ENCODE results near the gene NLRC5. TPM values are rescaled to one million over a fixed set of nuclear protein-coding genes. Genes with fewer than 3 reads are reported as not detected.

The NLRC5 gene
- total RNA-seq, 1 donor: 44.0 TPM

DNA sequence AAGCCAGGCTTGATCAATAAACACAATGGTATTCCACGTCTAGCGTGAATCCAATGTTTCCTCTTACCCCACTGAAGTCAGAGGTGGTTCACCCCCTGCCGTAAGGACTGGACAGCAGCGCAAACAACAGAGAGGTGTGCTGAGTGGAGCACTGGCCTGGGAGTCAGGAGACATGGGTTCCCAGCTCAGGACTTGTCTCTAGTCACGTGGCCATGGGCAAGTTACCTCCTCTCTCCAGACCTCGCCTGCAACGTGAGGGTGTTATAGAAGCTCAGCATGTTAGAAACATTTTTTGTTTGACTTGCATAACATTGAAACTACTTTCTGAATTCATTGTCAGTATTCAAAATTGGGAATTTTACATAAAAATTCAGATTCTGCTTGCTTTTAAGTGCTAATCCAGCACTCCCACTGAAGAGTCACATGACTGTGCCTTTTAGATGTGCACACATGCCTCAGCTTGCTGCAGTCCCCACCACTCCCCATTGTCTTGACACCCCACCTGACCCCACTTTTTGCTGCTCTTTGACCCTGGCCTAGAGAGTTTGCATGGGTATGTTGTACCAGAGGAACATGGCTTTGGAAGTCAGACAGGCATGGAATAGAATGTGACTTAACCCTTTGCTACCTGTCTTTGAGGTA is 94.2 kb downstream of the NLRC5 start:
- DNase-seq (ENCODE audit: low read depth): no peak
- H3K4me3 ChIP-seq (ENCODE audit: low read depth, low read length): no peak overlapping the region
- TF ChIP-seq, protein P1, sequence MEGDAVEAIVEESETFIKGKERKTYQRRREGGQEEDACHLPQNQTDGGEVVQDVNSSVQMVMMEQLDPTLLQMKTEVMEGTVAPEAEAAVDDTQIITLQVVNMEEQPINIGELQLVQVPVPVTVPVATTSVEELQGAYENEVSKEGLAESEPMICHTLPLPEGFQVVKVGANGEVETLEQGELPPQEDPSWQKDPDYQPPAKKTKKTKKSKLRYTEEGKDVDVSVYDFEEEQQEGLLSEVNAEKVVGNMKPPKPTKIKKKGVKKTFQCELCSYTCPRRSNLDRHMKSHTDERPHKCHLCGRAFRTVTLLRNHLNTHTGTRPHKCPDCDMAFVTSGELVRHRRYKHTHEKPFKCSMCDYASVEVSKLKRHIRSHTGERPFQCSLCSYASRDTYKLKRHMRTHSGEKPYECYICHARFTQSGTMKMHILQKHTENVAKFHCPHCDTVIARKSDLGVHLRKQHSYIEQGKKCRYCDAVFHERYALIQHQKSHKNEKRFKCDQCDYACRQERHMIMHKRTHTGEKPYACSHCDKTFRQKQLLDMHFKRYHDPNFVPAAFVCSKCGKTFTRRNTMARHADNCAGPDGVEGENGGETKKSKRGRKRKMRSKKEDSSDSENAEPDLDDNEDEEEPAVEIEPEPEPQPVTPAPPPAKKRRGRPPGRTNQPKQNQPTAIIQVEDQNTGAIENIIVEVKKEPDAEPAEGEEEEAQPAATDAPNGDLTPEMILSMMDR (IDR thresholded peaks at IDR 0.05; ENCODE audit: insufficient read depth, low read depth, low read length): no peak

DNA sequence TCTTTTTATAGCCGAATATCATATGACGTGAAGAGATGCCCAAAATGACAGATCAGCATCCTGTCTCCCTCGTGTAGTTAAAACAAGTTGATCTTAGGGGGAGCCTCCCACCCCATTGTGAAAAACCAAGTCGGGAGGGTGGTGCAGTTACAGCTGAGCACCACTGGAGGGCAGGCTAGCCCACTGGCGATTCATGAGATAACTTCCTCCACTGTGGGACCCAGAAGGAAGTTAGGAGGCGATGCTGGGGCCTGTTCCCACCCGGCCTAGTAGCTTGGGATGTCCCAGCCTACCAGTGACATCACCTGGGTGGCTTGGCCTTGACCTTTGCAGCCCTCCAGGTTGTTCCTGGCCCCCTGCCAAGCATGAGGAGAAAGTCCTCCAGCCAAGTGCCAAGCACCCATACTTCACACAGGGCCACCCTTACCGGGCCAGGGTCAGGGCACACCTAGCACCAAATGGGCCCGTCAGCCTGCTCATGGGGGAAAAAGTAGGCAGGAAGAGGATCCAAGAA is 95.0 kb downstream of the NLRC5 start:
- H3K4me3 ChIP-seq (ENCODE audit: low read depth, low read length): no peak overlapping the region
- TF ChIP-seq, protein P1 (IDR thresholded peaks at IDR 0.05; ENCODE audit: insufficient read depth, low read depth, low read length): peak; percentile 99
- DNase-seq (ENCODE audit: low read depth): peak; percentile 70

DNA sequence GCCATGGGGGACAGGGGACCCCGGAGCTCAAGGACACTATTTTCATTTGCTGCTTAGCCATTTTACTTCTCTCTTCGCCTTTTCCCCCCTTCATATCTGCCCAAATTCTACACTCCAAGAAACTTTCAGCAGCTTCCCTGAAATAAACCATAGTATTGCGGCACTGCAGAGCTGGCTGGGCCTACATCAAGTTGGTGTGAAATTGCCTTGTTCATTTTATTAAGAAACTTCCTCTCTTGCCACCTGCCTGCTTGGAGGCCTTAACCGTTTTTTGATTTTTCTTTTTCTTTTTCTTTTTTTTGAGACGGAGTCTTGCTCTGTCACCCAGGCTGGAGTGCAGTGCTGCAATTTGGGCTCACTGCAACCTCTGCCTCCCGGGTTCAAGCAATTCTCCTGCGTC is 95.6 kb downstream of the NLRC5 start:
- H3K4me3 ChIP-seq (ENCODE audit: low read depth, low read length): no peak overlapping the region
- no peak for DNase-seq (ENCODE audit: low read depth)
- TF ChIP-seq, protein P1 (IDR thresholded peaks at IDR 0.05; ENCODE audit: insufficient read depth, low read depth, low read length): no peak

DNA sequence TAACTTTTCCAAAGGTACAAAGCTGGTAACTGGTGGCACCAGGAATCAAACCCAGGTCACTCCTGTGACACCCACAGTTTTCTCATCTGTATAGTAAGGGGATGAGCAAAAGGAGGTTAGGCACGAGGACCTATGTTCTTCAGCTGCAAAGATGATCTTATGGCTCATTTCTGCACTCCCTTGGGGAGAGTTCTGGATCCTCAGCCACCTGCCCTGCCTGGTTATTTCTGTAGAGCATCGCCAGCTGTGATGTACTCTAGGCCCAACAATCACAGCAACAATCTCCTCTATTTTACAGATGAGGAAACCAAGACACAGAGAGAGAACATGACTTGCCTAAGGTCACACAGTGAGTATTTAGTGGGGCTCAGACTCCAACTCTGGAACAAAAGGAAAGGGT is 97.6 kb downstream of the NLRC5 start:
- no peak for DNase-seq (ENCODE audit: low read depth)
- H3K4me3 ChIP-seq (ENCODE audit: low read depth, low read length): no peak overlapping the region
- TF ChIP-seq, protein P1 (IDR thresholded peaks at IDR 0.05; ENCODE audit: insufficient read depth, low read depth, low read length): no peak

DNA sequence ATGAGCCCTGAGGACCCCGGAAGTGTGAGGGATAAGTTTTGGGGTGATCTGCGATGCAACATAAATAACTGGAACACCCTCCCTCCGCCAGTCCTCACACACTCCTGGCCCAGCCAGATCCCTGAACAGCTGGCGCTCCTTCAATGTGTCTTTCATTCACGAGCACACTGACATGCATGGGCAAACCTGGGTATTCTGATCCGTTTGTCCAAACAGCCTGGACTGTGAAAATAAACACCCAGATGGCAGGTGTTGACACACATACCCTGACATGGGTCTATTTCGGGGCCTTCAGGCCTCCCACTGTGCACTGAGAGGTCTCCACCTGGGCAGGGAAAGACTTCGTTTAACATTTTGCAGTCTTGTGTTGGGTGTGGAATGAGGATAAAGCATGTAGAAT is 100.0 kb downstream of the NLRC5 start:
- no peak overlapping the region for H3K4me3 ChIP-seq (ENCODE audit: low read depth, low read length)
- TF ChIP-seq, protein P1 (IDR thresholded peaks at IDR 0.05; ENCODE audit: insufficient read depth, low read depth, low read length): no peak
- DNase-seq (ENCODE audit: low read depth): no peak

DNA sequence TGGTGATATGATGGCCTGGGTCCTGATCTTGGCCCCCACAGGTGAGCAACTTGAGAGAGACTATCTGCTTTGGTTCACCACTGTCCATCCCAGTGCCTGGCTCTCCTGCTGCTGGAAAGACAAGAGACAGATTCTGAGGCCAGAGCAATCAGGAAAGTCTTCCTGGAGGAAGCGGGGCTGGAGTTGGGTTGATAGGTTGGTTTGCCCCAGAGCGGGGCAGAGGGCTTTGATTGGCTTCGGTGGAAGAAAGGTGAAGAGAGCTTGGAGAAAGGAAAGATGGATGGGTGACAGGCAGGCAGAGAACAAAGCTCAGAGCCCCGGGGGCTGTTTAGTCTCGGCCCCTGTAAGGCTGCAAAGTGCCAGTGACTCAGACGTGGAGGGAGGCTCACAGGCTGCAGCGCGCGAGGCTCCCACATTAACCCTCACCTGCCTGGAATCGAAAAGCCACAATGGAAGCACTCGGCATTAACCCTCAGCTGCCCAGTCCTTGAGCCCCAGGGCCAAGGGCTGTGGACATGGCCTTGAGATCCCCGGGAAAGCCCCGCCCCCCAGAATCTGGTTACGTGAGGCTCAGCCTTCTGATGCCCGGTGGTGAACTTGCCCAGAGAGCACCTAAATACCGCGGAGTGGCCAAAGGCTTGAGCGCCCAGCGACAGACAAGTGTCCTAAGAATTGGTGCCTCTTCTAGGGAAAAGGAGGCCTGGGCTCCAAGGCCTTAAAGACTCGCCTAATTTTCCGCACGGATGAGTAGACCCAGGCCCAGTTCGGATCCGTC is 102.0 kb downstream of the NLRC5 start:
- no peak for DNase-seq (ENCODE audit: low read depth)
- H3K4me3 ChIP-seq (ENCODE audit: low read depth, low read length): peak overlapping the region; percentile 68
- TF ChIP-seq, protein P1 (IDR thresholded peaks at IDR 0.05; ENCODE audit: insufficient read depth, low read depth, low read length): no peak
